Measurements from ENCODE around the gene KIF2C. TPM values are rescaled to one million over a fixed set of nuclear protein-coding genes. Genes with fewer than 3 reads are reported as not detected.

Gene KIF2C
- polyA plus RNA-seq, 3 donors = 0.13 to 0.29 (median 0.24) TPM

- peaks cover 36 to 45% of the 10 kb centered on the region in 2 donors for H3K36me3 ChIP-seq (replicated peaks in 1 of 2; ENCODE audit: control insufficient read depth in 1 of 2, insufficient read depth in 2 of 2, low read length in 2 of 2)
- no peak overlapping the region for H2AFZ ChIP-seq (ENCODE audit: insufficient read depth, low read depth, low read length, poor library complexity, severe bottlenecking)
- H3K79me2 ChIP-seq (ENCODE audit: insufficient read depth, low read length) = peaks cover 19% of the 10 kb centered on the region
- TF ChIP-seq CTCF (IDR thresholded peaks at IDR 0.05) = no peak
- Mint-ChIP-seq H3K36me3 (peaks cover 45 to 48% of the 10 kb centered on the region in 2 donors), H3K27ac (peak overlapping the region; percentile 61 to 98 (median 88)), H3K27me3 (ENCODE audit: low read depth in 3 of 3) (peaks cover 1 to 9% (median 4%) of the 10 kb centered on the region in 3 donors), H3K4me1 (peaks cover 29% of the 10 kb centered on the region), H3K9me3 (peaks cover 0 to 1% (median 0%) of the 10 kb centered on the region in 7 donors), H3K4me3 (peak overlapping the region; percentile 94 to 98)
- H3K27ac ChIP-seq (ENCODE audit: low read depth in 1 of 2, low read length in 2 of 2) = peak overlapping the region in 1 of 2 donors; percentile 6
- no peaks in the 10 kb centered on the region for H3K9me3 ChIP-seq (replicated peaks in 1 of 2; ENCODE audit: control insufficient read depth in 1 of 2, insufficient read depth in 1 of 2, low read length in 2 of 2)
- H3K27me3 ChIP-seq (ENCODE audit: control insufficient read depth in 2 of 2, insufficient read depth in 2 of 2, low read length in 2 of 2) = no peaks in the 10 kb centered on the region
- peaks cover 35% of the 10 kb centered on the region for H4K20me1 ChIP-seq (ENCODE audit: insufficient read depth, low read length)
- H3K4me1 ChIP-seq (ENCODE audit: control insufficient read depth in 1 of 2, insufficient read depth in 2 of 2, low read length in 2 of 2) = peaks cover 41 to 53% of the 10 kb centered on the region in 2 donors
- 64% methylated on average over 7 of the region's 13 CpGs for WGBS (ENCODE audit: insufficient coverage)
- peak; percentile 54 to 90 (median 63) for DNase-seq
- peak overlapping the region; percentile 96 for H3K4me2 ChIP-seq (replicated peaks; ENCODE audit: extremely low read depth, low read length, poor library complexity, severe bottlenecking)
- H3K9ac ChIP-seq (ENCODE audit: insufficient read depth, low read length, poor library complexity, severe bottlenecking) = peak overlapping the region; percentile 93
- H3K4me3 ChIP-seq (replicated peaks in 1 of 3; ENCODE audit: low read depth in 2 of 3, low read length in 3 of 3) = peak overlapping the region; percentile 60 to 99 (median 76)
- intact Hi-C loops (cut with micrococcal nuclease) = loop anchor here (1.0 to 2.0 kb wide), 2 partner anchors 8 to 17 kb away; no protein-coding TSS in a partner anchor
These were observed 62.1 kb downstream of the KIF2C start for GRCh38 chr1:44801491-44802305.

GRCh38 chr1:44802306-44803061, 62.8 kb downstream of the KIF2C start:
- WGBS (ENCODE audit: insufficient coverage) = 95% methylated on average over 10 of the region's 13 CpGs
- no peak overlapping the region for H3K9ac ChIP-seq (ENCODE audit: insufficient read depth, low read length, poor library complexity, severe bottlenecking)

More at GRCh38 chr1:44802306-44803061, 62.8 kb downstream of the KIF2C start:
- Histone ChIP-seq H3K9me3 (replicated peaks in 1 of 2; ENCODE audit: control insufficient read depth in 1 of 2, insufficient read depth in 1 of 2, low read length in 2 of 2) (no peaks in the 10 kb centered on the region), H3K4me1 (ENCODE audit: control insufficient read depth in 1 of 2, insufficient read depth in 2 of 2, low read length in 2 of 2) (peaks cover 49 to 60% of the 10 kb centered on the region in 2 donors), H3K79me2 (ENCODE audit: insufficient read depth, low read length) (peaks cover 19% of the 10 kb centered on the region), H3K27ac (ENCODE audit: low read depth in 1 of 2, low read length in 2 of 2) (peak overlapping the region in 1 of 2 donors; percentile 6), H3K27me3 (ENCODE audit: control insufficient read depth in 2 of 2, insufficient read depth in 2 of 2, low read length in 2 of 2) (no peaks in the 10 kb centered on the region), H3K4me3 (replicated peaks in 1 of 3; ENCODE audit: low read depth in 2 of 3, low read length in 3 of 3) (peak overlapping the region; percentile 60 to 99 (median 76)), H2AFZ (ENCODE audit: insufficient read depth, low read depth, low read length, poor library complexity, severe bottlenecking) (no peak overlapping the region), H3K4me2 (replicated peaks; ENCODE audit: extremely low read depth, low read length, poor library complexity, severe bottlenecking) (peak overlapping the region; percentile 96), H3K36me3 (replicated peaks in 1 of 2; ENCODE audit: control insufficient read depth in 1 of 2, insufficient read depth in 2 of 2, low read length in 2 of 2) (peaks cover 36 to 45% of the 10 kb centered on the region in 2 donors), H4K20me1 (ENCODE audit: insufficient read depth, low read length) (peaks cover 35% of the 10 kb centered on the region)
- Mint-ChIP-seq H3K36me3 (peaks cover 50 to 53% of the 10 kb centered on the region in 2 donors), H3K27ac (peak overlapping the region in 6 of 7 donors; percentile 61 to 98 (median 88)), H3K27me3 (ENCODE audit: low read depth in 3 of 3) (peaks cover 1 to 9% (median 5%) of the 10 kb centered on the region in 3 donors), H3K4me3 (peak overlapping the region; percentile 94 to 98), H3K9me3 (peaks cover 0 to 1% (median 0%) of the 10 kb centered on the region in 7 donors), H3K4me1 (peaks cover 37% of the 10 kb centered on the region)
- DNase-seq = peak in 1 of 3 donors; percentile 16
- intact Hi-C loops (cut with micrococcal nuclease) = no loop called here
- TF ChIP-seq CTCF (IDR thresholded peaks at IDR 0.05) = no peak

Measured in CD14-positive monocyte (primary cell).